Measurements from ENCODE around the gene PDE8A.
"Not testable (repeated sequence)": the region's sequence is repeated elsewhere in the genome, so short reads cannot be mapped to it uniquely, and the experiment has no call there.

PDE8A gene

GRCh38 chr15:84991014-84991712, 9.5 kb downstream of the PDE8A start:
- DNase-seq (ENCODE audit: low read depth) = no peak

- no peak for DNase-seq (ENCODE audit: low read depth)
Measured at GRCh38 chr15:84992157-84992944, 10.7 kb downstream of the PDE8A start.

GRCh38 chr15:84996055-84996454, 14.4 kb downstream of the PDE8A start:
- no peak for DNase-seq (ENCODE audit: low read depth)

- DNase-seq (ENCODE audit: low read depth) = not testable (repeated sequence)
Measured at GRCh38 chr15:84996714-84997113, 15.1 kb downstream of the PDE8A start.

- DNase-seq (ENCODE audit: low read depth) = not testable (repeated sequence)
Measured at GRCh38 chr15:84997214-84997613, 15.6 kb downstream of the PDE8A start.

GRCh38 chr15:85000189-85000864, 18.7 kb downstream of the PDE8A start:
- DNase-seq (ENCODE audit: low read depth) = no peak

GRCh38 chr15:85000937-85001336, 19.3 kb downstream of the PDE8A start:
- DNase-seq (ENCODE audit: low read depth) = no peak

GRCh38 chr15:85002517-85002916, 20.9 kb downstream of the PDE8A start:
- DNase-seq (ENCODE audit: low read depth) = no peak

GRCh38 chr15:85003593-85004312, 22.1 kb downstream of the PDE8A start:
- no peak for DNase-seq (ENCODE audit: low read depth)

GRCh38 chr15:85004550-85004949, 22.9 kb downstream of the PDE8A start:
- no peak for DNase-seq (ENCODE audit: low read depth)

GRCh38 chr15:85005319-85005718, 23.7 kb downstream of the PDE8A start:
- no peak for DNase-seq (ENCODE audit: low read depth)

- no peak for DNase-seq (ENCODE audit: low read depth)
Measured at GRCh38 chr15:85005746-85006145, 24.1 kb downstream of the PDE8A start.

- no peak for DNase-seq (ENCODE audit: low read depth)
Measured at GRCh38 chr15:85006201-85006600, 24.5 kb downstream of the PDE8A start.

- DNase-seq (ENCODE audit: low read depth) = no peak
Measured at GRCh38 chr15:85006655-85007054, 25.0 kb downstream of the PDE8A start.

GRCh38 chr15:85007137-85007536, 25.5 kb downstream of the PDE8A start:
- DNase-seq (ENCODE audit: low read depth) = no peak

- no peak for DNase-seq (ENCODE audit: low read depth)
Measured at GRCh38 chr15:85007741-85008397, 26.2 kb downstream of the PDE8A start.

GRCh38 chr15:85008474-85009260, 27.0 kb downstream of the PDE8A start:
- DNase-seq (ENCODE audit: low read depth) = no peak

GRCh38 chr15:85009435-85009834, 27.8 kb downstream of the PDE8A start:
- DNase-seq (ENCODE audit: low read depth) = no peak

- no peak for DNase-seq (ENCODE audit: low read depth)
Measured at GRCh38 chr15:85010071-85010385, 28.4 kb downstream of the PDE8A start.

GRCh38 chr15:85010386-85011159, 28.9 kb downstream of the PDE8A start:
- DNase-seq (ENCODE audit: low read depth) = no peak
